GM19467 (cell line): ENCODE results near the gene TRMT112.

ENCODE experiments used
- ATAC-seq: cut with Tn5 transposase; IDR thresholded peaks from one replicate; pipeline ENCODE4 v1.9.1; 2021; ENCODE audit warnings: mild to moderate bottlenecking, moderate library complexity; ENCODE audit not compliant: unreplicated experiment

The TRMT112 gene

DNA sequence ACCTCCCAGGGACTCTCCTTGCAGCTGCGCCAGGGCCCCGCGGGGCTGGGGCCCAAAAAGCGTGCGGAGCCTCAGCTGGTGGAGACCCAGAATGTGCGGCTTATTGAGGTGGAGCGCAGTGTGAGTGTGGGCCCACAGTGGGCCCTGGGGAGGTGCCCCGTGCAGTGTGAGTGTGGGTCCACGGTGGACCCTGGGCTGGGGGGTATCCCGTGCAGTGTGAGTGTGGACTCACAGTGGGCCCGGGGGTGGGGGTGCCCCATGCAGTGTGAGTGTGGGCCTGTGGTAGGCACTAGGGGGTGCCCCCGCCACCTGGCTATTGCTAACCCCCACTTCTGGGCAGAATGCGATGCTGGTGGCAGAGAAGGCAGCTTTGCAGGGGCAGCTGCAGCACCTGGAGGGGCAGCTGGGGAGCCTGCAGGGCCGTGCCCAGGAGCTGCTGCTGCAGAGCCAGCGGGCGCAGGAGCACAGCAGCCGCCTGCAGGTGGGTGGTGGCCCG is 33.8 kb upstream of the TRMT112 start:
- no peak for ATAC-seq

GRCh38 chr11:64349404-64349803 is 32.0 kb upstream of the TRMT112 start:
- no peak for ATAC-seq

DNA sequence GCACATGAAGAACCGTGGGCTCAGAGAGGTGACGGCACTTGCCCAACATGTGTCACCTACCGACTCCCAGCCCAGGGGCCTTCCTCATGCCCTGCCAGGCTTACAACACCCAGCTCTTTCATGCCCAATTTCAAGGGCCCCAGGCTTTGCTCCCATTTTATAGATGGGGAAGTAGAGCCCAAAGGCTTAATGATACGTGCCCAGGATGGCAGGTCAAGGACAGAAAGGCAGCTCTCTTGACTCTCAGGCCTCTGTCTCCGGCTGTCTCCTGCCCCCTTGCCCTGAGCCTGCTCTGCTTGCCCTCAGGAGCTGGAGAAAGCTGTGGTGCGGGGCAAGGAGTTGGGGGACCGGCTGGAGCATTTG is 31.6 kb upstream of the TRMT112 start:
- ATAC-seq: no peak

DNA sequence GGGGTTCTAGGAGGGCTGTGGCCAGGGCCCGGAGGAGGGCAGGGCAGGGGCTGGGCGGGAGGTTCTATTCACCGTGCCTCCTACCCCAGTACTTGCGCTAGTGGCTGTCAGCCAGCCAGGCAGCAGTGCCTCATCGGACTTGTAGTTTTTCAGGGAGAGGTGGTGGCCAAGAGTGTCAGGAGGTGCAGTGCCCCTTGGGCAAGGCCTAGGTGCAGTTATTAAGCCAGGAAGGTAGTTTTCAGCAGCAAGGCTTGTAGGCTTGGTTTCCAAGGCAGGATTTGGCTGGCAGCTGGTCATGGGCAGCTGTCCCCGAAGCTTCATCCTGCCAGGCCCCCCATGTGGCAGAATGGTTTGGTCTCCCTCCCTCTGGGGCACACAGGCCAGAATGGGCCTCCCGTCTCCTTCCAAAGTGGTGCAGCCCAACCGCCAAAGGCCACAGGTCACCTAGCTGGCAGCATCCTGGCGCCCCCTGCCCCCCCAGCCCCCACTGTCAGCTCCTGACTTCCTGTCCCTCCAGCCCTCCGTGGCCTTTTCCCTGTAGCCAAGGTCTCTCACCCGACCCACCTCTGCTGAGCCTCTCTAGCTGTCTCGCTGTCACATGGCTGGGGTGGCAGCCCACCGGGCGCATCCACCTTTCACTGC is 31.1 kb upstream of the TRMT112 start:
- no peak for ATAC-seq

GRCh38 chr11:64347193-64347867 is 30.0 kb upstream of the TRMT112 start:
- ATAC-seq: no peak

GRCh38 chr11:64344787-64345186 is 27.4 kb upstream of the TRMT112 start:
- ATAC-seq: no peak

GRCh38 chr11:64343767-64344559 is 26.6 kb upstream of the TRMT112 start:
- no peak for ATAC-seq

- no peak for ATAC-seq
Measured at GRCh38 chr11:64342869-64343745, 25.7 kb upstream of the TRMT112 start.

DNA sequence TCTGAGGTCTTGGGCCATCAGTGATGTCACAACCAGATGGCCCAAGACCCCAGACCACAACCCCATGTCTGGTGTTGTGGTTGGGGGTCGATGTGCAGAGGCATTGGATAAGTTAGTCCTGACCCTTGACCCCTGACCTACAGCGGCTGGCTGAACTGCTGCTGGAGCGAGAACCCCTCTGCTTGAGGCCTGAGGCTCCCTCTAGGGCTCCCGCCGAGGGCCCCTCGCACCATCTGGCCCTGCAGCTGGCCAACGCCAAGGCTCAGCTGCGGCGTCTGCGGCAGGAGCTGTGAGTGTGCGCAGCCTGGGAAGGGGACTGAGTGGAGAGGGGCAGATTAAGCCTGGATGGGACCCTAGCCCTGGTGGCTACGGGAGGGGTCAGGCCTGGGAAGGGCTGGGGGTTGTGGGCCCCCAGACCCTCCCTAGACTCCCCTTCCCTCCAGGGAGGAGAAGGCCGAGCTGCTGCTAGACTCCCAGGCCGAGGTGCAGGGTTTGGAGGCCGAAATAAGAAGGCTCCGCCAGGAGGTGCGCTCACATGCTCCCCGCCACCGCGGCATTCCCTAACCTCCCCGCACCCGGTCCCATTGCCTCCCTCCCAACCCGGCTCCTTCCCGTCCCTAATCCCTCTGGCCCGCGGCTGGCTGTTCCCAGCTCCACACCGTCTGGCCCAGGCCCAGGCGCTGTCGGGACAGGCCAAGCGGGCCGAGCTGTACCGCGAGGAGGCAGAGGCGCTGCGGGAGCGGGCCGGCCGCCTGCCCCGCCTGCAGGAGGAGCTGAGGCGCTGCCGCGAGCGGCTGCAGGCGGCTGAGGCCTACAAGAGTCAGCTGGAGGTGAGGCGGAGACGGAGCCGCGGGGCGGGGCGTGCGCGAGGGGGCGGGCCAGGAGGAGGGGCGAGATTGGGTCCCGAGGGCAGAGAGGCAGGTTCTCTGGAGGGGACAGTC is 24.8 kb upstream of the TRMT112 start:
- no peak for ATAC-seq

DNA sequence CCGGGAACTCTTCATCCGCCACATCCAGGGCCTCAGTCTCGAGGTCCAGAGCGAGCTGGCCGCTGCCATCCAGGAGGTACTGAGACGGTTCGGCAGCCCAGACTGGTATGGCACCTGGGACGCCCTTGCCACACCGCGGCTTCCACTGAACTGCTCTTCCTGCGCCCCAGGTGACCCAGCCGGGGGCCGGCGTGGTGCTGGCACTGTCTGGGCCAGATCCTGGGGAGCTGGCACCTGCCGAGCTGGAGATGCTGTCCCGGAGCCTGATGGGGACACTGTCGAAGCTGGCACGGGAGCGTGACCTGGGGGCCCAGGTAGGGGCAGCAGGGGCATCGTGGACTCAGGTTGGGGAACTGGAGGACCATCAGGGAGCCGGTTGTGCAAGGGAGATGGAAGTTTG is 24.1 kb upstream of the TRMT112 start:
- ATAC-seq: no peak

GRCh38 chr11:64340671-64341335 is 23.4 kb upstream of the TRMT112 start:
- ATAC-seq: no peak

DNA sequence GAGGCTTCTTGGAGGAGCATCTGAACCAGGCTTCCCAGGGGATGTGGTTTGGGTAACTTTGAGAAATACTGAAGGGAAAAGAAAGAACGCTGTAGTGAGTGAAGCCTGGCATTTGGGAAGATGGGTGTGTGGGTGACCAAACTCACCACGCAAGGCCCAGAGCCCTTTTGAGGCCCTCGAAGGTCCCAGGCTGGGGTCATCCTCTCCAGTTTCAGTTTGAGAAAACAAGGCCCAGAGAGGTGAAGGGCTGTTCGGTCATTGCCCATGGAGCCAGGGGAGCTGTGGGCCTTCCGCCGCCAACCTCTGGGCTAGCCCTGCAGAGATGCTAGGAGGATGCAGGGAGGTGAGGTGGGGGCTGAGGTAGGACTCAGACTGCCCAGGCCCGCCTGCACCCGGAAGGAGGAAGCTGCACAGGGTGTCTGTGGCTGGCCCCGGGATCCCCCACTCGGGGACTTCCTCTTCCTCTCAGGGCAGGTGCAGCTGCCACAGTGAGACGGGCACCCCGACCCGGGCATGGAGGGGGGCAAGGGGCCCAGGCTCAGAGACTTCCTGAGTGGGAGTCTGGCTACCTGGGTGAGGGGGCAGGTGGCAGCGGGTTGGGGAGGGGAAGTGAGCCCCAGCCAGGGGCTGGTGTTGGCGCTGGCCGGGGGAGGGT is 22.5 kb upstream of the TRMT112 start, which contains the start of gene CCDC88B:
Gene CCDC88B, plus strand, starts transcription at position 451 of the 655 bp plus-strand sequence. Its CDS starts 63 bp downstream, at position 514.
- peak; percentile 57 for ATAC-seq

GRCh38 chr11:64339286-64339685 is 21.9 kb upstream of the TRMT112 start:
- ATAC-seq: no peak

- ATAC-seq: no peak
Measured at GRCh38 chr11:64338716-64339115, 21.4 kb upstream of the TRMT112 start.

- ATAC-seq: no peak
Measured at GRCh38 chr11:64337538-64338249, 20.3 kb upstream of the TRMT112 start.

- ATAC-seq: peak; percentile 50
Measured at GRCh38 chr11:64334764-64335735, 17.7 kb upstream of the TRMT112 start.

GRCh38 chr11:64333556-64333955 is 16.2 kb upstream of the TRMT112 start:
- no peak for ATAC-seq
